H1 (cell line): ENCODE measurements around the gene SECTM1. TPM values are rescaled to one million over a fixed set of nuclear protein-coding genes. Genes with fewer than 3 reads are reported as not detected.

Experiments
- CTCF ChIA-PET: fragments of 300-600 bp; sonication (Branson Sonifier 250); formaldehyde crosslinking; loops from one replicate; lab custom pipeline; 2021; ENCODE audit not compliant: partially characterized antibody; lab: Charles Lee
- POLR2A ChIA-PET: fragments of 300-600 bp; sonication (Branson Sonifier 250); formaldehyde crosslinking; loops from one replicate; lab custom pipeline; 2021; ENCODE audit warnings: inconsistent platforms; ENCODE audit not compliant: partially characterized antibody; lab: Charles Lee
- DNase-seq, 2 experiments: peaks; one replicate each; pipeline versions ENCODE4 v3.0.0 to v3.0.0-alpha.2; 2010 to 2022; ENCODE audit warnings: low spot score in 2 of 2, low read depth in 1 of 2, mixed read lengths in 1 of 2
- FAIRE-seq: peaks from 2 replicates; lab custom pipeline; 2011; peaks lifted over from hg19 to GRCh38; lab: Jason Lieb, UNC
- H2AFZ ChIP-seq: 2 replicates; pipeline ENCODE4 v1.8.1; 2012; ENCODE audit warnings: low read length, inconsistent platforms
- H2AK5ac ChIP-seq: 2 replicates; pipeline ENCODE4 v1.6.1; 2013; ENCODE audit warnings: low read depth, low read length
- H2BK120ac ChIP-seq: replicated peaks from 2 replicates; pipeline ENCODE3; 2013; ENCODE audit warnings: low read depth, low read length, inconsistent platforms
- H2BK12ac ChIP-seq: 2 replicates; pipeline ENCODE4 v1.6.1; 2013; ENCODE audit warnings: low read depth, low read length
- H2BK15ac ChIP-seq: 2 replicates; pipeline ENCODE4 v1.6.1; 2013; ENCODE audit warnings: low read length
- H2BK20ac ChIP-seq: 2 replicates; pipeline ENCODE4 v1.6.1; 2013; ENCODE audit warnings: low read length
- H2BK5ac ChIP-seq: 2 replicates; pipeline ENCODE4 v1.6.1; 2013; ENCODE audit warnings: low read depth, low read length
- H3K14ac ChIP-seq: 2 replicates; pipeline ENCODE4 v1.6.1; 2013; ENCODE audit warnings: inconsistent platforms; ENCODE audit not compliant: insufficient read length
- H3K18ac ChIP-seq: 2 replicates; pipeline ENCODE4 v1.6.1; 2013; ENCODE audit warnings: low read length; ENCODE audit errors: extremely low read depth
- H3K23ac ChIP-seq: 2 replicates; pipeline ENCODE4 v1.6.1; 2013; ENCODE audit warnings: inconsistent platforms; ENCODE audit not compliant: insufficient read length
- H3K23me2 ChIP-seq: 2 replicates; pipeline ENCODE4 v1.6.1; 2013; ENCODE audit warnings: low read depth, low read length
- H3K27ac ChIP-seq: 2 replicates; pipeline ENCODE4 v1.6.1; 2011; ENCODE audit warnings: low read depth, low read length, inconsistent platforms
- H3K27me3 ChIP-seq, 4 experiments: replicated peaks in 1 of 4; 1 replicate in 1 of 4; 2 replicates in 3 of 4; pipeline versions ENCODE4 v1.6.1 to v1.8.1; 2011 to 2013; ENCODE audit warnings: low read length in 3 of 4, mild to moderate bottlenecking in 3 of 4, inconsistent platforms in 2 of 4, mixed read lengths in 2 of 4, moderate library complexity in 1 of 4; ENCODE audit not compliant: control insufficient read depth in 3 of 4, insufficient read depth in 3 of 4; ENCODE audit errors: extremely low read depth in 1 of 4
- H3K36me3 ChIP-seq, 4 experiments: 2 replicates each; pipeline versions ENCODE4 v1.6.1 to v1.8.1; 2011 to 2013; ENCODE audit warnings: mild to moderate bottlenecking in 4 of 4, low read length in 3 of 4, moderate library complexity in 2 of 4, control low read depth in 1 of 4, inconsistent platforms in 1 of 4; ENCODE audit not compliant: insufficient read depth in 4 of 4, control insufficient read depth in 2 of 4
- H3K4ac ChIP-seq: replicated peaks from 2 replicates; pipeline ENCODE3; 2013; ENCODE audit warnings: low read length, low read depth, mixed read lengths, inconsistent platforms; ENCODE audit not compliant: insufficient read length
- H3K4me1 ChIP-seq, 4 experiments: replicated peaks in 1 of 4; 1 replicate in 1 of 4; 2 replicates in 3 of 4; pipeline versions ENCODE4 v1.6.1 to v1.8.1; 2011 to 2013; ENCODE audit warnings: low read length in 3 of 4, inconsistent platforms in 2 of 4, mixed read lengths in 1 of 4; ENCODE audit not compliant: insufficient read depth in 4 of 4, control insufficient read depth in 3 of 4
- H3K4me2 ChIP-seq, 2 experiments: 2 replicates each; pipeline versions ENCODE4 v1.6.1 to v1.8.1; 2011 to 2013; ENCODE audit warnings: low read depth in 2 of 2, low read length in 2 of 2, control low read depth in 1 of 2, inconsistent platforms in 1 of 2, mild to moderate bottlenecking in 1 of 2; ENCODE audit not compliant: insufficient read depth in 1 of 2
- H3K4me3 ChIP-seq, 4 experiments: fragments of 200-600, 300-600 bp in 1 of 4; sonication (generic), shearing (Covaris generic), sonication (Bioruptor Twin) in 1 of 4; 2 replicates each; pipeline versions ENCODE4 v1.5.1 to v1.8.1; 2011 to 2016; ENCODE audit warnings: low read length in 4 of 4, low read depth in 3 of 4, control low read depth in 2 of 4, inconsistent platforms in 2 of 4, mild to moderate bottlenecking in 2 of 4, mixed read lengths in 1 of 4, moderate library complexity in 1 of 4; ENCODE audit not compliant: insufficient read depth in 2 of 4; ENCODE audit errors: extremely low read depth in 1 of 4
- H3K56ac ChIP-seq: replicated peaks from 2 replicates; pipeline ENCODE3; 2013; ENCODE audit warnings: low read depth, mild to moderate bottlenecking, mixed read lengths, low read length, inconsistent platforms; ENCODE audit not compliant: insufficient read length
- H3K79me1 ChIP-seq: 2 replicates; pipeline ENCODE4 v1.6.1; 2013; ENCODE audit warnings: low read depth, low read length, control low read depth
- H3K79me2 ChIP-seq, 2 experiments: 2 replicates each; pipeline versions ENCODE4 v1.6.1 to v1.8.1; 2012 to 2013; ENCODE audit warnings: low read length in 2 of 2, mild to moderate bottlenecking in 2 of 2, inconsistent platforms in 1 of 2; ENCODE audit not compliant: insufficient read depth in 2 of 2, control insufficient read depth in 1 of 2
- H3K9ac ChIP-seq, 4 experiments: replicated peaks in 1 of 4; 1 replicate in 1 of 4; 2 replicates in 3 of 4; pipeline versions ENCODE4 v1.6.1 to v1.8.1; 2011 to 2013; ENCODE audit warnings: low read depth in 3 of 4, low read length in 3 of 4, control low read depth in 2 of 4, mild to moderate bottlenecking in 2 of 4, moderate library complexity in 2 of 4, inconsistent platforms in 1 of 4; ENCODE audit errors: extremely low read depth in 1 of 4
- H3K9me3 ChIP-seq, 2 experiments: 2 replicates each; pipeline versions ENCODE4 v1.6.1 to v1.8.1; 2012 to 2013; ENCODE audit warnings: mild to moderate bottlenecking in 2 of 2, moderate library complexity in 2 of 2, control low read depth in 1 of 2, inconsistent platforms in 1 of 2, low read depth in 1 of 2, low read length in 1 of 2, mixed read lengths in 1 of 2; ENCODE audit not compliant: insufficient read depth in 2 of 2
- H4K20me1 ChIP-seq, 2 experiments: replicated peaks in 1 of 2; 2 replicates each; pipeline versions ENCODE3 to v1.8.1; 2011 to 2013; ENCODE audit warnings: inconsistent platforms in 2 of 2, low read length in 2 of 2, mild to moderate bottlenecking in 1 of 2; ENCODE audit not compliant: insufficient read depth in 2 of 2, control insufficient read depth in 1 of 2
- H4K5ac ChIP-seq: 2 replicates; pipeline ENCODE4 v1.6.1; 2013; ENCODE audit warnings: low read length, low read depth, mixed read lengths, inconsistent platforms; ENCODE audit not compliant: insufficient read length
- H4K8ac ChIP-seq: 2 replicates; pipeline ENCODE4 v1.8.0; 2013; ENCODE audit warnings: mild to moderate bottlenecking, moderate library complexity, low read length, inconsistent platforms; ENCODE audit not compliant: insufficient read depth; ENCODE audit errors: extremely low read depth
- H4K91ac ChIP-seq: replicated peaks from 2 replicates; pipeline ENCODE3; 2013; ENCODE audit warnings: low read length, mixed read lengths, inconsistent platforms; ENCODE audit not compliant: insufficient read length
- CHD2 ChIP-seq: IDR thresholded peaks from 2 replicates; pipeline ENCODE4 v1.6.1; 2012; ENCODE audit warnings: low read length, improper control_type of control experiment
- EGR1 ChIP-seq: IDR thresholded peaks from 2 replicates; pipeline ENCODE4 v1.6.1; 2011; ENCODE audit warnings: low read depth, low read length, borderline replicate concordance
- FOSL1 ChIP-seq: IDR thresholded peaks from 2 replicates; pipeline ENCODE4 v1.6.1; 2011; ENCODE audit warnings: mild to moderate bottlenecking, low read depth, low read length, moderate library complexity; ENCODE audit not compliant: insufficient read depth
- PHF8 ChIP-seq: fragments of 200-600 bp; sonication (generic); conservative IDR thresholded peaks from 2 replicates; pipeline ENCODE4 v1.7.1; 2012; ENCODE audit warnings: low read depth, mild to moderate bottlenecking, inconsistent platforms, low read length, moderate library complexity
- SP2 ChIP-seq: IDR thresholded peaks from 2 replicates; pipeline ENCODE4 v1.6.1; 2012; ENCODE audit warnings: mild to moderate bottlenecking, low read length, inconsistent platforms
- TBP ChIP-seq: IDR thresholded peaks from 2 replicates; pipeline ENCODE4 v1.6.1; 2011; ENCODE audit warnings: low read depth, low read length, improper control_type of control experiment
- TEAD4 ChIP-seq: IDR thresholded peaks from 2 replicates; pipeline ENCODE4 v1.6.1; 2012; ENCODE audit warnings: low read depth, low read length, inconsistent platforms, mixed read lengths
- WGBS, 2 experiments: shearing (Covaris generic) in 1 of 2; methylation state at CpG; one replicate each; pipeline versions ENCODE4 v1.1.6 to v1.1.7; 2013 to 2015; ENCODE audit warnings: low lambda C conversion rate in 2 of 2, mixed read lengths in 2 of 2, inconsistent platforms in 1 of 2, low coverage in 1 of 2, missing lambda C conversion rate in 1 of 2; ENCODE audit not compliant: insufficient replicate concordance in 2 of 2, insufficient coverage in 1 of 2, insufficient read length in 1 of 2; ENCODE audit errors: extremely low coverage in 1 of 2, missing lambda C conversion rate in 1 of 2; 5-methylcytosine and 5-hydroxymethylcytosine counted together
- polyA plus RNA-seq, 7 experiments: library from polyadenylated mRNA; depleted of rRNA in 3 of 7; stranded (reverse) in 5 of 7; unstranded in 2 of 7; fragments of >200 nt in 5 of 7; fragments of 200-250 nt in 2 of 7; gene quantifications; 1 replicate in 5 of 7; 2 replicates in 1 of 7; 4 replicates in 1 of 7; pipeline versions ENCODE4 v1.2.1 to v1.2.3, GENCODE V29; 2011 to 2013; ENCODE audit warnings: missing spikeins in 2 of 7, mixed read lengths in 2 of 7
- total RNA-seq: library from RNA; stranded (reverse); fragmentation: NEBNext Ultra II Directional; extraction: Animal tissue kit (Norgen Biotek cat#: 25700); gene quantifications from 2 replicates; pipeline ENCODE4 v1.2.1, GENCODE V29; 2021

SECTM1 gene
- total and polyA plus RNA-seq, 2 of the 8 experiments (the other 6 are each of a cell fraction or from before 2014, with no cell fraction given): 0.20 to 0.65 TPM

- 68% methylated on average over 29 of the region's 29 CpGs; no CpG with 5 or more reads in 1 of the 2 experiments for WGBS, 2 experiments
- FAIRE-seq: no peak
Observed at GRCh38 chr17:82338858-82339633, 5.5 kb upstream of the SECTM1 start.

More at GRCh38 chr17:82338858-82339633, 5.5 kb upstream of the SECTM1 start:
- H3K4me3 ChIP-seq: no peak overlapping the region
- no peaks in the 10 kb centered on the region for H3K79me2 ChIP-seq
- H2BK15ac ChIP-seq: peak overlapping the region; percentile 97; the same call in 1 of the 2 replicates
- H2BK5ac ChIP-seq: no peak overlapping the region
- H3K9ac ChIP-seq: no peak overlapping the region
- H3K14ac ChIP-seq: no peak overlapping the region
- H3K4ac ChIP-seq: no peak overlapping the region
- no peak overlapping the region for H2AK5ac ChIP-seq
- no peaks in the 10 kb centered on the region for H4K20me1 ChIP-seq
- H3K27ac ChIP-seq: no peak overlapping the region
- peak overlapping the region; percentile 24; the same call in 1 of the 2 replicates for H3K18ac ChIP-seq
- peak overlapping the region in 1 of 2 experiments; percentile 20; a peak in 1 of 4 replicates for H3K4me2 ChIP-seq
- H4K91ac ChIP-seq: no peak overlapping the region
- CTCF ChIA-PET: interaction anchor here (1.0 to 1.9 kb wide), 5 partner anchors 11 to 108 kb away, joined by 3 to 5 read pairs (median 3); no protein-coding TSS in a partner anchor
- no peaks in the 10 kb centered on the region for H3K36me3 ChIP-seq
- no peak for DNase-seq
- H2BK120ac ChIP-seq: no peak overlapping the region
- H3K23ac ChIP-seq: no peak overlapping the region
- peaks cover 0 to 2% of the 10 kb centered on the region in 2 experiments; a peak in 1 of 4 replicates for H3K9me3 ChIP-seq
- H3K56ac ChIP-seq: no peak overlapping the region
- TF ChIP-seq EGR1 (0 out of 2 replicates have a peak, but pooled peaks have one; percentile 24), PHF8 (no peak), SP2 (no peak), TEAD4 (no peak), TBP (no peak), FOSL1 (no peak), CHD2 (no peak)
- no peaks in the 10 kb centered on the region for H3K79me1 ChIP-seq
- peaks cover 9 to 29% (median 24%) of the 10 kb centered on the region in 4 experiments for H3K27me3 ChIP-seq
- no peak overlapping the region for H4K5ac ChIP-seq
- H2BK20ac ChIP-seq: no peak overlapping the region; the same call in 1 of the 2 replicates
- no peak overlapping the region for H2AFZ ChIP-seq
- H3K4me1 ChIP-seq: peaks cover 0 to 14% (median 8%) of the 10 kb centered on the region in 4 experiments; a peak in 6 of 7 replicates
- H4K8ac ChIP-seq: peak overlapping the region; percentile 86; the same call in 1 of the 2 replicates
- H2BK12ac ChIP-seq: no peak overlapping the region
- no peaks in the 10 kb centered on the region for H3K23me2 ChIP-seq
- POLR2A ChIA-PET: no interaction called here
